HUES6 (cell line): Measurements from ENCODE around the gene NPS.

ENCODE experiments used
- H3K27ac ChIP-seq: 2 replicates; pipeline ENCODE4 v1.7.0; 2013; ENCODE audit warnings: low read depth, mild to moderate bottlenecking, low read length, inconsistent platforms
- H3K27me3 ChIP-seq: 2 replicates; pipeline ENCODE4 v1.6.1; 2013; ENCODE audit warnings: low read length; ENCODE audit not compliant: control insufficient read depth, insufficient read depth
- H3K36me3 ChIP-seq: 2 replicates; pipeline ENCODE4 v1.6.1; 2013; ENCODE audit warnings: low read length; ENCODE audit not compliant: control insufficient read depth, insufficient read depth
- H3K4me1 ChIP-seq: 2 replicates; pipeline ENCODE4 v1.6.1; 2013; ENCODE audit warnings: low read length; ENCODE audit not compliant: control insufficient read depth, insufficient read depth
- H3K4me3 ChIP-seq: 2 replicates; pipeline ENCODE4 v1.5.1; 2013; ENCODE audit warnings: low read depth, low read length
- H3K9ac ChIP-seq: one replicate; pipeline ENCODE4 v1.6.1; 2013; ENCODE audit warnings: mild to moderate bottlenecking, low read length
- H3K9me3 ChIP-seq: 2 replicates; pipeline ENCODE4 v1.6.1; 2013; ENCODE audit warnings: low read depth, low read length; ENCODE audit not compliant: control insufficient read depth, insufficient read depth

The NPS gene

DNA sequence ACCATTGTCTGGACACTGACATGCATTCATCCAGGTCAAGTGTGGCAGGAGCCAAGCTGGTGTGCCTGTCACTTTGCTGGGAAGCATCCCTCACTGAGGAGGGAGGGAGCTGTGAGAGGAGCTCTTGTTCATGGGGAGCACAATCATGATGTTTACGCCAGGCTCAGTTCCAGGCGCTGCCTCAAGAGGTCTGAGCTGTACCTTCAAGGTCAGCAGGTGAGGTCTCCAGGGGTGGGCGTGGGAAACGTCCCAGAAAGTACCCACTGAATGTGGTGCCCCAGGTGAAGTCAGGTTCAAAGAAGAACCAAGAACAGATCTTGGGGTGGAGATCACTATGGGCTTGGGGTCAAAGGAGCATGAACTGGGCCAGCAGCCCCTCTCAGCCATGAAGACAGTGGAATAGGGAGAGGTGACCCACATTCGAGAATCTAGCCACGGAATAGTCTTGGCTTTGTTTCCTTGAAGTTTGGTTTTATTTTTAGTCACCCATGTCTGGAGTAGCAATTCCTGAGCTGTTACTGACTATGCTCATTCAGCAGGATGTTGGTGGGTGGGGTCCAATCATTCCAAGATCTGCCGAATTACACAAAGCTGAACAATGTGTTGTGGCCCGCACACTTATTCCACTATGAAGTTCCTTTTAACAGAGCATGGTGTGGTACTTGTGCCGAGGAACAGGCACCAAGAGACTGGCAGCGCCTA is 29.3 kb downstream of the NPS start:
- Histone ChIP-seq H3K36me3 (no peaks in the 10 kb centered on the region), H3K4me3 (no peak overlapping the region), H3K9me3 (no peaks in the 10 kb centered on the region), H3K27ac (no peak overlapping the region), H3K27me3 (peaks cover 4% of the 10 kb centered on the region; the same call in 1 of the 2 replicates), H3K9ac (no peak overlapping the region), H3K4me1 (no peaks in the 10 kb centered on the region)

DNA sequence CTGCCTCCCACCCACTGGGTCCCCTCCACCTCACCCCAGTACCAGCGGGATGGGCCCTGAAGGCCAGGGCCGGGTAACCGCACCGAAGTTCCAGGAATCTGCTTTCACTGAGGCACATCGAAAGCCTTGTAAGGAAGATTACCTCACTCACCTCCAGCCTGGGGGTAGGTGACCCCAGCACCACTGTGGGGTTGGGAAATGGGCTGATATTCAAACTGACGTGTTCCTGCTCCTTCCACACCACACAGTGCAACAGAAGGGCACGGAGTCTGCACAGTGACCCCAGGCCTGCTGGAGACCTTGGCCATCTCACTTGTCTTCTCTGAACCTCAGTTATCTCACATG is 29.8 kb downstream of the NPS start:
- Histone ChIP-seq H3K36me3 (no peaks in the 10 kb centered on the region), H3K9ac (no peak overlapping the region), H3K4me1 (no peaks in the 10 kb centered on the region), H3K27ac (no peak overlapping the region), H3K4me3 (no peak overlapping the region), H3K9me3 (no peaks in the 10 kb centered on the region), H3K27me3 (peaks cover 4% of the 10 kb centered on the region; the same call in 1 of the 2 replicates)

DNA sequence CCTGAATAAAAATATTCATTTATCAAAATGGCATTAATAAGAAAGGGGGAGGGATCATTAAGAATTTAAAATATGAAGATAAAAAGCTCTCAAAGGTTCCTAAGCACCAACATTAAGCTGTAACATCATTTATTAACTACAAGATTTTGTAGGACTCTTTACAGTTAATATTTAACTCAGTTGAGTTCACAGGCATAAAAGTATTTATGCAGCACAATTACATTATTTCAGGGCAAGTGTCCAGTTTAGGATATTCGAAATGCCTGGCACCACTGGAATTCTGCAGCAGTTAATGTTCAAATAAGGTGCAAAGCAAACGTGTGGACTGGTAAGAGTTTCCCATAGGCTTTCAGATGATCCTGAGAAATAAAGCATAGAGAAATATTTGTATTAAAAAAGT is 30.5 kb downstream of the NPS start:
- Histone ChIP-seq H3K36me3 (no peaks in the 10 kb centered on the region), H3K9me3 (no peaks in the 10 kb centered on the region), H3K4me1 (no peaks in the 10 kb centered on the region), H3K9ac (no peak overlapping the region), H3K27me3 (peaks cover 4% of the 10 kb centered on the region; the same call in 1 of the 2 replicates), H3K27ac (no peak overlapping the region), H3K4me3 (no peak overlapping the region)

- no peaks in the 10 kb centered on the region for H3K9me3 ChIP-seq
These were observed 31.7 kb downstream of the NPS start for GRCh38 chr10:127580822-127581221.

GRCh38 chr10:127585519-127586023 is 36.5 kb downstream of the NPS start:
- no peak overlapping the region for H3K9ac ChIP-seq
- H3K4me3 ChIP-seq = no peak overlapping the region
- H3K4me1 ChIP-seq = no peaks in the 10 kb centered on the region
- H3K9me3 ChIP-seq = peaks cover 8% of the 10 kb centered on the region
- H3K27ac ChIP-seq = no peak overlapping the region
- H3K27me3 ChIP-seq = no peaks in the 10 kb centered on the region
- no peaks in the 10 kb centered on the region for H3K36me3 ChIP-seq

More at GRCh38 chr10:127580822-127581221, 31.7 kb downstream of the NPS start:
- H3K9ac ChIP-seq = no peak overlapping the region
- no peak overlapping the region for H3K27ac ChIP-seq
- H3K4me1 ChIP-seq = no peaks in the 10 kb centered on the region
- H3K36me3 ChIP-seq = no peaks in the 10 kb centered on the region
- H3K4me3 ChIP-seq = no peak overlapping the region
- peaks cover 4% of the 10 kb centered on the region; the same call in 1 of the 2 replicates for H3K27me3 ChIP-seq

GRCh38 chr10:127587668-127588365 is 38.7 kb downstream of the NPS start:
- peaks cover 8% of the 10 kb centered on the region for H3K9me3 ChIP-seq
- no peak overlapping the region for H3K4me3 ChIP-seq

GRCh38 chr10:127592586-127592985 is 43.5 kb downstream of the NPS start:
- no peaks in the 10 kb centered on the region for H3K9me3 ChIP-seq
- no peak overlapping the region for H3K9ac ChIP-seq
- H3K36me3 ChIP-seq = no peaks in the 10 kb centered on the region
- H3K27me3 ChIP-seq = peaks cover 6% of the 10 kb centered on the region; the same call in 1 of the 2 replicates
- H3K4me1 ChIP-seq = no peaks in the 10 kb centered on the region
- no peak overlapping the region for H3K4me3 ChIP-seq
- no peak overlapping the region for H3K27ac ChIP-seq

More at GRCh38 chr10:127587668-127588365, 38.7 kb downstream of the NPS start:
- no peaks in the 10 kb centered on the region for H3K4me1 ChIP-seq
- H3K36me3 ChIP-seq = no peaks in the 10 kb centered on the region
- H3K27ac ChIP-seq = no peak overlapping the region
- no peaks in the 10 kb centered on the region for H3K27me3 ChIP-seq
- H3K9ac ChIP-seq = no peak overlapping the region

- Histone ChIP-seq H3K36me3 (no peaks in the 10 kb centered on the region), H3K9ac (no peak overlapping the region), H3K9me3 (no peaks in the 10 kb centered on the region), H3K27ac (no peak overlapping the region), H3K4me1 (no peaks in the 10 kb centered on the region), H3K4me3 (no peak overlapping the region), H3K27me3 (peaks cover 11% of the 10 kb centered on the region; the same call in 1 of the 2 replicates)
These were observed 51.4 kb downstream of the NPS start for GRCh38 chr10:127600479-127600878.
